ENCODE results near the gene SCYL1.

- TF ChIP-seq CTCF (IDR thresholded peaks at IDR 0.05) (no peak), POLR2A (IDR thresholded peaks at IDR 0.05) (no peak)
Observed at GRCh38 chr11:65581928-65582327, 57.0 kb downstream of the SCYL1 start.

Measured in body of pancreas (tissue), 4 donors.